Raji (cell line): ENCODE data around the gene PNMA6E.

Experiments used
- POLR2A ChIP-seq: IDR thresholded peaks from 2 replicates; pipeline ENCODE4 v1.6.1; 2011; ENCODE audit warnings: low read depth, low read length, control low read depth; ENCODE audit not compliant: insufficient read depth

Gene PNMA6E

GRCh38 chrX:153441981-153442380 is 40.8 kb upstream of the PNMA6E start:
- TF ChIP-seq POLR2A: no peak

DNA sequence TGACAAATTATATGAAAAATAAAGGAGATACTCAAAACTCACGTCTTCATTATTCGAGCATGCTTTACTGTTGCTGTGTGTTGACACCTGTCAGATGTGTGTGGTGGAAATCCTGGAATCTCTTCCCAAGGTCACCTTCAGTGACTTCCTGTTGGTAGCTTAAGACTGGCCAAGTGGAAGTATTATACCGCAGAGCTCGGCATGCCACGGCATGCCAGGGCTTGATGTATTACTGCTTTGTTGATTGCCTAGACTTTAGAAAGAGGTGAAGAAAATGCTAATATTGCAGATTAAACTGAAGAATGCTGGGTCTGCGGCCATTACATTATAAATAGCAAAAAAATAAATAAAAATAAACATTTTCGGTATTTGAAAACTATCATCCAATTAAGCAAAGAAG is 40.1 kb upstream of the PNMA6E start:
- TF ChIP-seq POLR2A: no peak

DNA sequence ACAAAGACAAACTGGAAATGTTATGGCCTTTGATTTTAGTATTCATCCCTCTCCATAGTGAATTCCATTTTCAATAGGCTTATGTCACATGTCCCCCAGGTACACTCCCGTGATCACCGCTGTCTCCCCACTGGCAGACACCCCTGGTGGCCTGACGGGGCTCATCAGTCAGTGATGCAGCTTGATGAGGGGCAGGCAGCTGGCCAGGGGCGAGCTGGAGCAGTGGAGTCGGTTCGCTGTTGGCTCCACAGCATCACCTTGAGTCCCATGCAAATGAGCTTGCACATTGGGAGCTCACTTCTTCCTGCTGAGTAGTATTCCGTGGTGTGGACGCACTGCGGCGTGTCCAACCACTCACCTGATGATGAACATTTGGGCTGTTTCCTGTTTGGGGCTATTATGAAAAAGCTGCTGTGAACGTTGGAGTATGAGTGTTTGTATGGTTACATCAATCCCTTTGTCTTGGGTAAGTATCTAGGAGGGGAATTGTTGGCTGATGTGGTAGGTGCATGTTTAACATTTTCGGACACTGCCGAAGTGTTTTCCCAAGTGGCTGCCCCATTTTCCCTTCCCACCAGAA is 39.5 kb upstream of the PNMA6E start:
- TF ChIP-seq POLR2A: no peak

GRCh38 chrX:153439977-153440376 is 38.8 kb upstream of the PNMA6E start:
- no peak for TF ChIP-seq POLR2A

GRCh38 chrX:153438532-153438931 is 37.4 kb upstream of the PNMA6E start:
- TF ChIP-seq POLR2A: no peak

DNA sequence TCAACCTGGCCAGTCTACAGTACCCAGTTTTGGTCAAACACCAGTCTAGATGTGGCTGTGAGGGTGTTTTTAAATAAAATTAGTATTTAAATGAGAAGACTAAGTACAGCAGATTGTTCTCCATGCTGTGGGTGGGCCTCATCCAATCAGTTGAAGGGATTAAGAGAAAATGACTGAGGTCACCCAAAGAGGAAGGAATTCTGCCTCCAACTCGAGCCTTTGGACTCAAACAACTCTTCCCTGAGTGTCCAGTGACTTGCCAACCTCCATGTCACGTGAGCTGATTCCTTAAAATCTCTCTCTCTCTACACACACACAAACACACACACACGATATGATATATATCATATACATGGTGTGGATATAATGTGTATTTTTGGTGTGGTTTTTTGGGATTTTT is 34.7 kb upstream of the PNMA6E start:
- no peak for TF ChIP-seq POLR2A

DNA sequence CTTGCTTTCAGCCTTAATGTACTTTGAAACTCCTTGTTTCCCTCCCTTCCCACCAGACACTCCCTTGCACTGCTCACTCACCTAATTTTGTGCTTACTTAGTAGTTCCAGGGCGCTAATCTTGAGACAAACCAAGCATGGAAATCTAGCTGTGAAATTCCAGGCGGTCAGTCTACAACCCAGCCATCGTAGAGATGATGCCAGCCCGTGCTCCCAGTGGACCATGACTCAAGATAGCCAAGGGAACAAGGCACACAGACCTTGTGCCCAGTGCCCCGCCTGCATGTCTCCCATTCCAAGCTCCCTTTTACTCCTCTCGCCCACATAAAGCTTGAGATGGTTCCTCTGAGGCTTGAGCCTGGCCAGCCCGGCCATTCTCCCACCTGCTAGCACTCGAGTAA is 33.7 kb upstream of the PNMA6E start:
- no peak for TF ChIP-seq POLR2A

DNA sequence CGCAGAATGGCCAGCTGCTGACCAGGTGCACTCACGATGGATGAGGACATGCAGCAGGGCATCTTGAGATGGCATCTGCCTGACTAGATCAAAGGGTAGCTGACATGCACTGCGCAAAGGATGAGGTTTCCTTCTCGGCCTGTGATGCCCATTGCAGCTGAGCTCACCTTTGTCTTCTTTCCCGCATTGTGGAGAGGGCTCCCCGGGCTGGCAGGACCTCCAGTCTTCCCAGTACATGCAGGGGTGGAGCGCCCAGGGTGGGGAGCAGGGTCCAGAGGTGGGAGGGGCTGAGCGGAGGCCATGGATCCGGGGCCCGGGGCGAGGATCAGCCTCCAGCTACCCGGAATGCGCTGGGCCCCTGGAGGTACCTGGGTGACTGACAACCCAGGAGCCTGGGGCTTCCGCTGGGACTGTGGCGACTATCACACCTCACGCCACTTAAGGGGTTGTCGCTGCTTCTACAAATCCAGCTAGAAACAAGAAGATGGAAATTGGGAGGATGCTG is 32.7 kb upstream of the PNMA6E start:
- no peak for TF ChIP-seq POLR2A

- TF ChIP-seq POLR2A: no peak
Measured at GRCh38 chrX:153433161-153433680, 32.1 kb upstream of the PNMA6E start.

GRCh38 chrX:153430796-153431195 is 29.6 kb upstream of the PNMA6E start:
- TF ChIP-seq POLR2A: no peak

- no peak for TF ChIP-seq POLR2A
Measured at GRCh38 chrX:153426204-153426603, 25.1 kb upstream of the PNMA6E start.

- TF ChIP-seq POLR2A: no peak
Measured at GRCh38 chrX:153423652-153424051, 22.5 kb upstream of the PNMA6E start.

- TF ChIP-seq POLR2A: no peak
Measured at GRCh38 chrX:153421856-153422255, 20.7 kb upstream of the PNMA6E start.

DNA sequence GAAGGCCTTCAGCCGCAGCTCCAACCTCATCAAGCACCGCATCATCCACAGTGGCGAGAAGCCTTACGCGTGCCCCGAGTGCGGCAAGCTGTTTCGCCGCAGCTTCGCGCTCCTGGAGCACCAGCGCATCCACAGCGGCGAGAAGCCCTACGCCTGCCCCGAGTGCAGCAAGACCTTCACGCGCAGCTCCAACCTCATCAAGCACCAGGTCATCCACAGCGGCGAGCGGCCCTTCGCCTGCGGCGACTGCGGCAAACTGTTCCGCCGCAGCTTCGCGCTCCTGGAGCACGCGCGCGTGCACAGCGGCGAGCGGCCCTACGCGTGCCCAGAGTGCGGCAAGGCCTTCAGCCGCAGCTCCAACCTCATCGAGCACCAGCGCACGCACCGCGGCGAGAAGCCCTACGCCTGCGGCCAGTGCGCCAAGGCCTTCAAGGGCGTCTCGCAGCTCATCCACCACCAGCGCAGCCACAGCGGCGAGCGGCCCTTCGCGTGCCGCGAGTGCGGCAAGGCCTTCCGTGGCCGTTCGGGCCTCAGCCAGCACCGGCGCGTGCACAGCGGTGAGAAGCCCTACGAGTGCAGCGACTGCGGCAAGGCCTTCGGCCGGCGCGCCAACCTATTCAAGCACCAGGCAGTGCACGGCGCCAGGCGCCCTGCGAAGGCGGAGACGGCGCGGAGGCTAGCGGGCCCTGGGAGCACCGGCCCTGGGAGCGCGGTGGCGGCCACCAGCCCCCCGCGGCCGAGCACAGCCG is 19.9 kb upstream of the PNMA6E start:
- TF ChIP-seq POLR2A: no peak

- TF ChIP-seq POLR2A: no peak
Measured at GRCh38 chrX:153417637-153418036, 16.5 kb upstream of the PNMA6E start.

GRCh38 chrX:153416781-153417450 is 15.8 kb upstream of the PNMA6E start:
- TF ChIP-seq POLR2A: no peak
